ENCODE measurements around the gene SGSH.

- TF ChIP-seq CTCF (conservative IDR thresholded peaks at IDR 0.05; ENCODE audit: low read length) (no peak), EZH2phosphoT487 (IDR thresholded peaks at IDR 0.05; ENCODE audit: borderline replicate concordance, low read depth, low read length) (no peak)
These were observed 13.1 kb upstream of the SGSH start for GRCh38 chr17:80233202-80233601.
